Right lobe of liver (tissue), 6 donors: ENCODE results near the gene GJD3. TPM values are rescaled to one million over a fixed set of nuclear protein-coding genes. Genes with fewer than 3 reads are reported as not detected.

Experiments
- ATAC-seq, 4 donors: fragments of 200-7000 bp; cut with Tn5 transposase; one replicate each; pipeline ENCODE4 v1.9.1; 2020; ENCODE audit warnings: mild to moderate bottlenecking in 4 of 4, moderate library complexity in 4 of 4
- DNase-seq, 3 donors: peaks; one replicate each; pipeline ENCODE4 v3.0.0-alpha.2; 2020
- H3K27ac ChIP-seq, 3 donors: fragments of 200-600 bp; one replicate each; pipeline ENCODE4 v1.8.0; 2022
- H3K27me3 ChIP-seq, 2 donors: fragments of 200-600 bp; one replicate each; pipeline ENCODE4 v1.8.0; 2022
- H3K36me3 ChIP-seq, 4 donors: fragments of 200-600 bp; sonication (generic) in 1 of 4; one replicate each; pipeline versions ENCODE4 v1.5.1 to v1.8.0; 2017 to 2022; ENCODE audit warnings: control low read depth in 1 of 4
- H3K4me1 ChIP-seq, 4 donors: fragments of 200-600 bp; sonication (generic) in 1 of 4; one replicate each; pipeline versions ENCODE4 v1.5.1 to v1.8.0; 2017 to 2022; ENCODE audit warnings: control low read depth in 1 of 4
- H3K4me3 ChIP-seq, 3 donors: fragments of 200-600 bp; one replicate each; pipeline ENCODE4 v1.8.0; 2022
- H3K9me3 ChIP-seq, 4 donors: fragments of 200-600 bp; sonication (generic) in 1 of 4; one replicate each; pipeline versions ENCODE4 v1.5.1 to v1.8.0; 2017 to 2022; ENCODE audit warnings: control low read depth in 1 of 4
- POLR2A ChIP-seq: fragments of 450-650 bp; IDR thresholded peaks from one replicate; pipeline ENCODE4 v1.6.1; 2017; ENCODE audit warnings: antibody characterized with exemption, mild to moderate bottlenecking
- WGBS: methylation state at CpG from one replicate; pipeline ENCODE4 v1.1.6; 2018; ENCODE audit warnings: low coverage, low lambda C conversion rate; ENCODE audit not compliant: insufficient coverage; ENCODE audit errors: missing lambda C conversion rate; 5-methylcytosine and 5-hydroxymethylcytosine counted together
- intact Hi-C, 2 donors: fragments of 100-400 bp; cut with DNase I; formaldehyde crosslinking; loops; one replicate each; pipeline versions ENCODE4 v1.11.2 to v1.14.1; 2022
- total RNA-seq, 6 experiments: library from RNA; depleted of rRNA in 2 of 6; stranded (reverse); fragments of >200 nt in 2 of 6; fragmentation: NEBNext Ultra II Directional in 3 of 6; extraction: Animal tissue kit (Norgen Biotek cat#: 25700) in 3 of 6; gene quantifications; one replicate each; pipeline versions ENCODE4 v1.1.0 to v1.2.4, GENCODE V29; 2016 to 2023
- TF ChIP-seq, protein P1 (sequence below), 4 donors: fragments of 200-600 bp in 3 of 4; fragments of 450-650 bp in 1 of 4; IDR thresholded peaks; one replicate each; pipeline versions ENCODE4 v1.5.1 to v1.8.0; 2016 to 2022; ENCODE audit warnings: antibody characterized with exemption in 4 of 4, mild to moderate bottlenecking in 2 of 4
- donor health status: DM: no; HTN: yes; CAD: no.
- donor health status: DM: no; HTN: no; CAD: no.
- donor health status: DM: no; HTN: no; CAD: no.
- donor health status: DM: no; HTN: yes; CAD: no.
- donor health status: DM: no; HTN: yes; CAD: no.

Gene GJD3
- total RNA-seq, 6 experiments from 2014 or later: 0.22 to 0.78 (median 0.37) TPM; not detected in 1

DNA sequence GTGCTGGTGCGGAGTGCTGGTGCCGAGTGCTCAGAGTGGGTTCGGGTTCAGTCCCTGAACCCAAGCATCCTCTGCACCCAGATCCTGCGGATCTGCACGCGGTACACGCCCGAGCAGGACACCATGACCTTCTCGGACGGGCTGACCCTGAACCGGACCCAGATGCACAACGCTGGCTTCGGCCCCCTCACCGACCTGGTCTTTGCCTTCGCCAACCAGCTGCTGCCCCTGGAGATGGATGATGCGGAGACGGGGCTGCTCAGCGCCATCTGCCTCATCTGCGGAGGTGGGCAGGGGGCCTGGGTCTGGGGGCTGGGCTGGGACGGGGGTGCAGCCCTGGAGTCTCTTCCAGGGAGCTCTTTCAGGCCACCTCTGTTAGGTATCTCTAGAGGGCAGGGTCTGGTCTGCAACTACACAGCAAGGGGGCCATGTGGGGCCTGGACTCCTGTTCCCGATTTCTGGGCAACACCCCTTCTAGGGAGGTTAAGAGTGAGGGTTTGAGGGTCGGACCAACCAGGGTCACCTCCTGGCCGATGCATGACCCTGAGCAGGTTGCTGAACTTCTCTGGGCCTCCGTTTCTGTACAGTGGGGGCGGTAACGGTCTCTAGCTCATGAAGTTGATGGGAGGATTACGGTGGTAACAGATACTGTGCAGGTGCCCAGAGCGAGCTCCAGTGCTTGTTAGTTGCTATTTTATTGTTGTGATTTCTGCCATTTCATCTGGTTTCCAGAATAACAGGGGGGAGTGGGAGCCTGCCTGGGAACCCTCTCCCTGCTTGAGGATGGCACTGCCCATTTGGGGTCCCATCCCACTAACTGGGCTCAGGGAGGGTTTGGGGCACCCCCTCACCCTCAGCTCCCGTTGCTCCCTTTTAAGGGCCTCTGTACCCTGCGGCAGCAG is 10.1 kb downstream of the GJD3 start:
- TF ChIP-seq, protein P1, sequence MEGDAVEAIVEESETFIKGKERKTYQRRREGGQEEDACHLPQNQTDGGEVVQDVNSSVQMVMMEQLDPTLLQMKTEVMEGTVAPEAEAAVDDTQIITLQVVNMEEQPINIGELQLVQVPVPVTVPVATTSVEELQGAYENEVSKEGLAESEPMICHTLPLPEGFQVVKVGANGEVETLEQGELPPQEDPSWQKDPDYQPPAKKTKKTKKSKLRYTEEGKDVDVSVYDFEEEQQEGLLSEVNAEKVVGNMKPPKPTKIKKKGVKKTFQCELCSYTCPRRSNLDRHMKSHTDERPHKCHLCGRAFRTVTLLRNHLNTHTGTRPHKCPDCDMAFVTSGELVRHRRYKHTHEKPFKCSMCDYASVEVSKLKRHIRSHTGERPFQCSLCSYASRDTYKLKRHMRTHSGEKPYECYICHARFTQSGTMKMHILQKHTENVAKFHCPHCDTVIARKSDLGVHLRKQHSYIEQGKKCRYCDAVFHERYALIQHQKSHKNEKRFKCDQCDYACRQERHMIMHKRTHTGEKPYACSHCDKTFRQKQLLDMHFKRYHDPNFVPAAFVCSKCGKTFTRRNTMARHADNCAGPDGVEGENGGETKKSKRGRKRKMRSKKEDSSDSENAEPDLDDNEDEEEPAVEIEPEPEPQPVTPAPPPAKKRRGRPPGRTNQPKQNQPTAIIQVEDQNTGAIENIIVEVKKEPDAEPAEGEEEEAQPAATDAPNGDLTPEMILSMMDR (IDR thresholded peaks at IDR 0.05): no peak
- TF ChIP-seq POLR2A: no peak
- intact Hi-C loops: loop anchor here (5.0 kb wide), 2 partner anchors 47 to 63 kb away; partner anchors contain the start of genes RARA (in 2 of the 2) and TOP2A (in 1 of the 2)
- H3K9me3 ChIP-seq: no peaks in the 10 kb centered on the region
- no peak for ATAC-seq
- peak overlapping the region in 2 of 3 donors; percentile 24 to 28 for H3K27ac ChIP-seq
- peak in 1 of 3 donors; percentile 57 for DNase-seq
- WGBS: 26% methylated on average over 5 of the region's 30 CpGs
- peaks cover 0 to 25% (median 11%) of the 10 kb centered on the region in 4 donors for H3K36me3 ChIP-seq
- H3K27me3 ChIP-seq: no peaks in the 10 kb centered on the region
- peaks cover 0 to 68% (median 36%) of the 10 kb centered on the region in 4 donors for H3K4me1 ChIP-seq
- peak overlapping the region; percentile 16 to 44 (median 24) for H3K4me3 ChIP-seq

- Histone ChIP-seq H3K4me3 (peak overlapping the region; percentile 16 to 44 (median 42)), H3K27ac (peak overlapping the region; percentile 13 to 91 (median 31)), H3K4me1 (peaks cover 8 to 81% (median 42%) of the 10 kb centered on the region in 4 donors), H3K9me3 (no peaks in the 10 kb centered on the region), H3K27me3 (no peaks in the 10 kb centered on the region), H3K36me3 (peaks cover 0 to 30% (median 14%) of the 10 kb centered on the region in 4 donors)
- 16% methylated on average over 6 of the region's 9 CpGs for WGBS
- TF ChIP-seq POLR2A: no peak
- TF ChIP-seq, protein P1 (IDR thresholded peaks at IDR 0.05): no peak
- intact Hi-C loops: loop anchor here in 1 of 2 donors (5.0 kb wide), 1 partner anchor 46 kb away; the partner anchor contains the start of gene RARA
- ATAC-seq: peak; percentile 43 to 59 (median 45)
- DNase-seq: peak; percentile 69 to 80 (median 77)
Measured at GRCh38 chr17:40352779-40353394, 11.7 kb downstream of the GJD3 start.

DNA sequence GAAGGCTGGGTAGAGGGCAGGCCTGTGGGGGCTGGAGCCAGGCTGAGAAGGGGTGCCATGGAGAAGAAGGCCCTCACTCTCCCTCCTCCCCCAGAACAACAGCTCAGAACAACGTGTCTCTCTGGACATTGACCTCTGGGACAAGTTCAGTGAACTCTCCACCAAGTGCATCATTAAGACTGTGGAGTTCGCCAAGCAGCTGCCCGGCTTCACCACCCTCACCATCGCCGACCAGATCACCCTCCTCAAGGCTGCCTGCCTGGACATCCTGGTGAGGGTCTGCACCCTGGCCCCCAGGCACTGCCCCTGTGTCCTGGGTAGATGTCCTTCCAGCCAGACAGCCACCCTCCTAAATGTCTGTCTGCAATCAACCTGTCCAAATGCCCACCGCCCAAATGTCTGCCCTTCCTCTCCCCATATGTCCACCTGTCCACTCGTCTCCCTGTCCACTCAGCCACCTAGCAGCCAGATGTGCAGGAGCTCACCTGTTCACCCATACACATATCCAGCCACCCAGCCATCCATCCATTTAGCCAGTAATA is 12.2 kb downstream of the GJD3 start:
- 23% methylated on average over 7 of the region's 7 CpGs for WGBS
- Histone ChIP-seq H3K9me3 (no peaks in the 10 kb centered on the region), H3K27ac (peak overlapping the region; percentile 31 to 91 (median 73)), H3K4me3 (peak overlapping the region in 2 of 3 donors; percentile 42 to 44), H3K36me3 (peaks cover 0 to 30% (median 14%) of the 10 kb centered on the region in 4 donors), H3K4me1 (peaks cover 9 to 87% (median 45%) of the 10 kb centered on the region in 4 donors), H3K27me3 (no peaks in the 10 kb centered on the region)
- TF ChIP-seq, protein P1 (IDR thresholded peaks at IDR 0.05): no peak
- TF ChIP-seq POLR2A: no peak
- ATAC-seq (peak; percentile 32 to 59 (median 48)), DNase-seq (peak in 1 of 3 donors; percentile 76)
- intact Hi-C loops: loop anchor here in 1 of 2 donors (5.0 kb wide), 1 partner anchor 45 kb away; the partner anchor contains the start of gene RARA
